ENCODE results near the gene MEPE. TPM values are rescaled to one million over a fixed set of nuclear protein-coding genes. Genes with fewer than 3 reads are reported as not detected.

The MEPE gene
- total and polyA plus RNA-seq, 12 donors, result not detected

DNA sequence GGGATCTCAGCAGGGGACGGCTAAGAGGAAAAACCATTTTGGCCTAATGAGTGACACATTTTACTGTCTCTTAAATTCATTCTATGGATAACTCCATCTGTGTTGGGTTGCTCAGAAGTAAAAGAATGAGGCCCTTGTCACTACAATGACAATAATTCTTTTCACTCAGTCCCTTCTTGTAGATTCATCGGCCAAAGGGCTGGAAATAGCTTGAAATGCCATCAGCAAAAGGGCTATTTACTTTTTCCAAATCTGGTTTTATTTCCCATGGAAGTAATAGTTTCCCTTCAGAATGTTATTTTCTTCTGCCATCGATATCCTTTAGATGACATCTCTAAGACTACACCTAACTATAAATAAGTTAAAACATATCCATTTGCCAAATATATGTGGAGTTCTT lies 7.4 kb downstream of the MEPE start:
- Histone ChIP-seq H3K4me3 (no peak overlapping the region), H3K36me3 (replicated peaks in 1 of 2) (no peaks in the 10 kb centered on the region), H3K9me3 (replicated peaks in 1 of 3) (no peaks in the 10 kb centered on the region), H3K27ac (no peak overlapping the region), H3K27me3 (no peaks in the 10 kb centered on the region), H3K4me1 (replicated peaks in 1 of 2) (no peaks in the 10 kb centered on the region)
- DNase-seq, result no peak
- TF ChIP-seq POLR2A (IDR thresholded peaks at IDR 0.05), result no peak
- TF ChIP-seq, protein P1, sequence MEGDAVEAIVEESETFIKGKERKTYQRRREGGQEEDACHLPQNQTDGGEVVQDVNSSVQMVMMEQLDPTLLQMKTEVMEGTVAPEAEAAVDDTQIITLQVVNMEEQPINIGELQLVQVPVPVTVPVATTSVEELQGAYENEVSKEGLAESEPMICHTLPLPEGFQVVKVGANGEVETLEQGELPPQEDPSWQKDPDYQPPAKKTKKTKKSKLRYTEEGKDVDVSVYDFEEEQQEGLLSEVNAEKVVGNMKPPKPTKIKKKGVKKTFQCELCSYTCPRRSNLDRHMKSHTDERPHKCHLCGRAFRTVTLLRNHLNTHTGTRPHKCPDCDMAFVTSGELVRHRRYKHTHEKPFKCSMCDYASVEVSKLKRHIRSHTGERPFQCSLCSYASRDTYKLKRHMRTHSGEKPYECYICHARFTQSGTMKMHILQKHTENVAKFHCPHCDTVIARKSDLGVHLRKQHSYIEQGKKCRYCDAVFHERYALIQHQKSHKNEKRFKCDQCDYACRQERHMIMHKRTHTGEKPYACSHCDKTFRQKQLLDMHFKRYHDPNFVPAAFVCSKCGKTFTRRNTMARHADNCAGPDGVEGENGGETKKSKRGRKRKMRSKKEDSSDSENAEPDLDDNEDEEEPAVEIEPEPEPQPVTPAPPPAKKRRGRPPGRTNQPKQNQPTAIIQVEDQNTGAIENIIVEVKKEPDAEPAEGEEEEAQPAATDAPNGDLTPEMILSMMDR (IDR thresholded peaks at IDR 0.05), result no peak
- intact Hi-C loops (cut with DNase I), result loop anchor here (10.0 kb wide), 1 partner anchor 295 kb away; no protein-coding TSS in a partner anchor
- 70 to 82% (median 76%) methylated on average over 3 of the region's 3 CpGs for WGBS, 4 donors

DNA sequence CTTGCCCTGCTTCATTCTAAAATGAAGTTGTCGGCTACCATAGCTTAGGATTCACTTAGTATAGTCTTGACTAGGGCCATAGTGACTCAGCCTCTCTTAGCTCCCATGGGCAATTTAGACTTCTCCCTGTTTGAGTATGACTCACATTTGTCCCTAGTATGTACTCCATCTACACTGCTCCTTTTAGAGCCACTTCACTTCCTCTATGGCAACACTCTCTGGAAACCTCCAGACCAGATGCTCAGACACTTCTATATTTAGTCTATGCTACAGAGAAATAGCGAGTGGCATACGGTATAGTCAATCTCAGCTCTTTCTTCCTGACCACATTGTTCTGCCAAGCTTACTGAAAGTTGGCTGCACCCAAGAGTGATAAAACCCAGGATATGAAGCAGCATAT lies 11.2 kb downstream of the MEPE start:
- H3K27ac ChIP-seq, result peak overlapping the region in 1 of 5 donors; percentile 71
- no peak for TF ChIP-seq POLR2A (IDR thresholded peaks at IDR 0.05)
- TF ChIP-seq, protein P1 (IDR thresholded peaks at IDR 0.05), result no peak
- peak in 2 of 7 donors; percentile 16 to 44 for DNase-seq
- no peaks in the 10 kb centered on the region for H3K27me3 ChIP-seq
- intact Hi-C loops (cut with DNase I), result loop anchor here (10.0 kb wide), 1 partner anchor 299 kb away; no protein-coding TSS in a partner anchor
- H3K4me1 ChIP-seq (replicated peaks in 1 of 2), result peaks cover 4 to 5% of the 10 kb centered on the region in 2 donors
- no peaks in the 10 kb centered on the region for H3K36me3 ChIP-seq (replicated peaks in 1 of 2)
- H3K9me3 ChIP-seq (replicated peaks in 1 of 3), result no peaks in the 10 kb centered on the region
- whole genome bisulfite sequencing, 4 donors, result 56 to 71% (median 64%) methylated on average over 3 of the region's 3 CpGs
- no peak overlapping the region for H3K4me3 ChIP-seq

DNA sequence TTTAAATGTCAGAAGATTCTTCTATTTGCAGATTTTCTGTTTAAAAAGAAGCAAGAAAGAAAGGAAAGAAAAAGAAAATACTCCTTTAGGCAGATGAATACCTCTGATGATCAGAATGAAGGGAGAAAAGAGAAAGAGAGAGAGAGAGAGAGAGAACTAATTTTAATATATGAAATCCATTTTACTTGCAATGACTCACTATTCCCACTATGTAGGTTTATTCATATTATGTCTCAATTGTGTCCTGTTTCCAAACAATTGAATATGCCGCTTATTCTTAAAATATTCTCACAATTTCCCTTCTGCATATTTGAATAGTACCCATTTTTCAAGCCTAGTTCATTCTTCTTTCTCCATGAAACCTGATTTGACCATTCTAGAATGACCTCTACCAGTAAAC lies 11.7 kb downstream of the MEPE start:
- Histone ChIP-seq H3K36me3 (replicated peaks in 1 of 2) (no peaks in the 10 kb centered on the region), H3K4me3 (no peak overlapping the region), H3K27me3 (no peaks in the 10 kb centered on the region), H3K27ac (no peak overlapping the region), H3K9me3 (replicated peaks in 1 of 3) (no peaks in the 10 kb centered on the region), H3K4me1 (replicated peaks in 1 of 2) (peaks cover 9 to 10% of the 10 kb centered on the region in 2 donors)
- no peak for DNase-seq
- TF ChIP-seq, protein P1 (IDR thresholded peaks at IDR 0.05), result no peak
- no peak for TF ChIP-seq POLR2A (IDR thresholded peaks at IDR 0.05)
- intact Hi-C loops (cut with DNase I), result loop anchor here (10.0 kb wide), 1 partner anchor 300 kb away; no protein-coding TSS in a partner anchor
- 72 to 96% (median 81%) methylated on average over 1 of the region's 1 CpG for WGBS, 4 donors

DNA sequence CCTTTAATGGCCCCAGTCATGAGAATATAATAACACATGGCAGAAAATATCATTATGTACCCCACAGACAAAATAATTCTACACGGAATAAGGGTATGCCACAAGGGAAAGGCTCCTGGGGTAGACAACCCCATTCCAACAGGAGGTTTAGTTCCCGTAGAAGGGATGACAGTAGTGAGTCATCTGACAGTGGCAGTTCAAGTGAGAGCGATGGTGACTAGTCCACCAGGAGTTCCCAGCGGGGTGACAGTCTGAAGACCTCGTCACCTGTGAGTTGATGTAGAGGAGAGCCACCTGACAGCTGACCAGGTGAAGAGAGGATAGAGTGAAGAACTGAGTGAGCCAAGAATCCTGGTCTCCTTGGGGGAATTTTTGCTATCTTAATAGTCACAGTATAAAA lies 13.5 kb downstream of the MEPE start:
- TF ChIP-seq, protein P1 (IDR thresholded peaks at IDR 0.05), result no peak
- no peak for TF ChIP-seq POLR2A (IDR thresholded peaks at IDR 0.05)
- intact Hi-C loops (cut with DNase I), result loop anchor here (5.0 to 10.0 kb wide), 2 partner anchors 159 to 301 kb away; no protein-coding TSS in a partner anchor
- Histone ChIP-seq H3K9me3 (replicated peaks in 1 of 3) (no peaks in the 10 kb centered on the region), H3K4me1 (replicated peaks in 1 of 2) (peaks cover 11 to 12% of the 10 kb centered on the region in 2 donors), H3K36me3 (replicated peaks in 1 of 2) (no peaks in the 10 kb centered on the region), H3K4me3 (no peak overlapping the region), H3K27ac (no peak overlapping the region), H3K27me3 (no peaks in the 10 kb centered on the region)
- 79 to 89% (median 86%) methylated on average over 5 of the region's 5 CpGs for WGBS, 4 donors
- DNase-seq, result no peak

All from adrenal gland (tissue), 12 donors.